NCI-H526 treated with DMSO at 0.1 percent for 48 hours (cell line): ENCODE results near the gene LIPM.

Source experiments
- DNase-seq: peaks from one replicate; lab custom pipeline; 2025; lab: John Stamatoyannopoulos, UW

LIPM gene

GRCh38 chr10:88840104-88840503 is 37.6 kb downstream of the LIPM start:
- DNase-seq, result no peak

GRCh38 chr10:88840881-88841280 is 38.4 kb downstream of the LIPM start:
- no peak for DNase-seq

GRCh38 chr10:88841316-88842111 is 39.0 kb downstream of the LIPM start:
- no peak for DNase-seq

- no peak for DNase-seq
These were observed 40.6 kb downstream of the LIPM start for GRCh38 chr10:88843171-88843570.

- no peak for DNase-seq
These were observed 46.0 kb downstream of the LIPM start for GRCh38 chr10:88848499-88848898.

GRCh38 chr10:88849234-88849633 is 46.7 kb downstream of the LIPM start:
- DNase-seq, result no peak

- DNase-seq, result no peak
These were observed 48.2 kb downstream of the LIPM start for GRCh38 chr10:88850712-88851111.

- DNase-seq, result peak; percentile 22
These were observed 49.2 kb downstream of the LIPM start, which contains the start of gene ANKRD22 for GRCh38 chr10:88851706-88852105. Gene ANKRD22 (minus strand): TSS chr10:88851844. CDS start chr10:88851607, 237 bp downstream.

- DNase-seq, result no peak
These were observed 49.8 kb downstream of the LIPM start for GRCh38 chr10:88852327-88852726.

GRCh38 chr10:88853155-88853881 is 50.8 kb downstream of the LIPM start:
- no peak for DNase-seq

- no peak for DNase-seq
These were observed 52.2 kb downstream of the LIPM start for GRCh38 chr10:88854684-88855083.

- no peak for DNase-seq
These were observed 55.3 kb downstream of the LIPM start for GRCh38 chr10:88857831-88858230.

- no peak for DNase-seq
These were observed 56.0 kb downstream of the LIPM start for GRCh38 chr10:88858491-88858890.

- DNase-seq, result no peak
These were observed 58.5 kb downstream of the LIPM start for GRCh38 chr10:88861036-88861435.

GRCh38 chr10:88865281-88865876 is 62.8 kb downstream of the LIPM start:
- DNase-seq, result no peak

GRCh38 chr10:88866454-88866853 is 63.9 kb downstream of the LIPM start:
- DNase-seq, result no peak

- DNase-seq, result no peak
These were observed 67.6 kb downstream of the LIPM start for GRCh38 chr10:88870089-88870488.
